ENCODE measurements around the gene SP6.

The SP6 gene

GRCh38 chr17:47889734-47890529 lies 39.0 kb upstream of the SP6 start:
- H3K4me1 ChIP-seq (ENCODE audit: insufficient read depth, low read length) = peaks cover 10% of the 10 kb centered on the region

GRCh38 chr17:47888293-47888692 lies 37.3 kb upstream of the SP6 start:
- no peak overlapping the region for H3K27ac ChIP-seq (ENCODE audit: low read length)
- no peak overlapping the region; the same call in 1 of the 2 replicates for H3K9ac ChIP-seq (ENCODE audit: low read depth, low read length)

More at GRCh38 chr17:47889734-47890529, 39.0 kb upstream of the SP6 start:
- no peaks in the 10 kb centered on the region for H3K27me3 ChIP-seq (ENCODE audit: insufficient read depth, low read length)
- no peak overlapping the region for H3K27ac ChIP-seq (ENCODE audit: low read length)
- H3K4me3 ChIP-seq (ENCODE audit: low read length) = no peak overlapping the region
- no peak overlapping the region for H3K9ac ChIP-seq (ENCODE audit: low read depth, low read length)
- H3K9me3 ChIP-seq (ENCODE audit: insufficient read depth, low read depth, low read length) = no peaks in the 10 kb centered on the region
- no peaks in the 10 kb centered on the region for H3K36me3 ChIP-seq (ENCODE audit: insufficient read depth, low read depth, low read length)

GRCh38 chr17:47884905-47885730 lies 34.2 kb upstream of the SP6 start:
- H3K36me3 ChIP-seq (ENCODE audit: insufficient read depth, low read depth, low read length) = no peaks in the 10 kb centered on the region
- H3K4me1 ChIP-seq (ENCODE audit: insufficient read depth, low read length) = peaks cover 10% of the 10 kb centered on the region
- H3K4me3 ChIP-seq (ENCODE audit: low read length) = no peak overlapping the region
- no peaks in the 10 kb centered on the region; the same call in 1 of the 2 replicates for H3K27me3 ChIP-seq (ENCODE audit: insufficient read depth, low read length)
- H3K9me3 ChIP-seq (ENCODE audit: insufficient read depth, low read depth, low read length) = no peaks in the 10 kb centered on the region
- H3K9ac ChIP-seq (ENCODE audit: low read depth, low read length) = no peak overlapping the region
- H3K27ac ChIP-seq (ENCODE audit: low read length) = no peak overlapping the region

More at GRCh38 chr17:47888293-47888692, 37.3 kb upstream of the SP6 start:
- H3K36me3 ChIP-seq (ENCODE audit: insufficient read depth, low read depth, low read length) = no peaks in the 10 kb centered on the region
- no peaks in the 10 kb centered on the region for H3K9me3 ChIP-seq (ENCODE audit: insufficient read depth, low read depth, low read length)
- no peaks in the 10 kb centered on the region for H3K27me3 ChIP-seq (ENCODE audit: insufficient read depth, low read length)
- H3K4me1 ChIP-seq (ENCODE audit: insufficient read depth, low read length) = peaks cover 10% of the 10 kb centered on the region
- H3K4me3 ChIP-seq (ENCODE audit: low read length) = no peak overlapping the region

GRCh38 chr17:47884427-47884740 lies 33.4 kb upstream of the SP6 start:
- no peaks in the 10 kb centered on the region for H3K9me3 ChIP-seq (ENCODE audit: insufficient read depth, low read depth, low read length)

GRCh38 chr17:47883589-47884426 lies 32.8 kb upstream of the SP6 start:
- Histone ChIP-seq H3K4me1 (ENCODE audit: insufficient read depth, low read length) (peaks cover 10% of the 10 kb centered on the region), H3K27me3 (ENCODE audit: insufficient read depth, low read length) (no peaks in the 10 kb centered on the region; the same call in 1 of the 2 replicates), H3K36me3 (ENCODE audit: insufficient read depth, low read depth, low read length) (no peaks in the 10 kb centered on the region), H3K9me3 (ENCODE audit: insufficient read depth, low read depth, low read length) (no peaks in the 10 kb centered on the region), H3K9ac (ENCODE audit: low read depth, low read length) (no peak overlapping the region), H3K27ac (ENCODE audit: low read length) (no peak overlapping the region), H3K4me3 (ENCODE audit: low read length) (no peak overlapping the region)

More at GRCh38 chr17:47884427-47884740, 33.4 kb upstream of the SP6 start:
- Histone ChIP-seq H3K4me3 (ENCODE audit: low read length) (no peak overlapping the region), H3K4me1 (ENCODE audit: insufficient read depth, low read length) (peaks cover 10% of the 10 kb centered on the region), H3K27me3 (ENCODE audit: insufficient read depth, low read length) (no peaks in the 10 kb centered on the region; the same call in 1 of the 2 replicates), H3K9ac (ENCODE audit: low read depth, low read length) (no peak overlapping the region), H3K36me3 (ENCODE audit: insufficient read depth, low read depth, low read length) (no peaks in the 10 kb centered on the region), H3K27ac (ENCODE audit: low read length) (no peak overlapping the region)

- H3K36me3 ChIP-seq (ENCODE audit: insufficient read depth, low read depth, low read length) = no peaks in the 10 kb centered on the region
- no peak overlapping the region for H3K4me3 ChIP-seq (ENCODE audit: low read length)
- no peaks in the 10 kb centered on the region; the same call in 1 of the 2 replicates for H3K27me3 ChIP-seq (ENCODE audit: insufficient read depth, low read length)
- peaks cover 10% of the 10 kb centered on the region for H3K4me1 ChIP-seq (ENCODE audit: insufficient read depth, low read length)
- no peaks in the 10 kb centered on the region for H3K9me3 ChIP-seq (ENCODE audit: insufficient read depth, low read depth, low read length)
- no peak overlapping the region for H3K9ac ChIP-seq (ENCODE audit: low read depth, low read length)
- no peak overlapping the region for H3K27ac ChIP-seq (ENCODE audit: low read length)
These were observed 32.0 kb upstream of the SP6 start for GRCh38 chr17:47882695-47883588.

- H3K4me1 ChIP-seq (ENCODE audit: insufficient read depth, low read length) = peaks cover 10% of the 10 kb centered on the region
- no peaks in the 10 kb centered on the region for H3K9me3 ChIP-seq (ENCODE audit: insufficient read depth, low read depth, low read length)
- no peak overlapping the region for H3K9ac ChIP-seq (ENCODE audit: low read depth, low read length)
- no peaks in the 10 kb centered on the region for H3K36me3 ChIP-seq (ENCODE audit: insufficient read depth, low read depth, low read length)
- no peaks in the 10 kb centered on the region; the same call in 1 of the 2 replicates for H3K27me3 ChIP-seq (ENCODE audit: insufficient read depth, low read length)
- H3K27ac ChIP-seq (ENCODE audit: low read length) = no peak overlapping the region
- no peak overlapping the region for H3K4me3 ChIP-seq (ENCODE audit: low read length)
These were observed 31.3 kb upstream of the SP6 start for GRCh38 chr17:47882247-47882646.

GRCh38 chr17:47879776-47880454 lies 29.0 kb upstream of the SP6 start:
- H3K36me3 ChIP-seq (ENCODE audit: insufficient read depth, low read depth, low read length) = no peaks in the 10 kb centered on the region
- no peak overlapping the region for H3K9ac ChIP-seq (ENCODE audit: low read depth, low read length)
- peaks cover 7% of the 10 kb centered on the region for H3K27me3 ChIP-seq (ENCODE audit: insufficient read depth, low read length)
- H3K4me3 ChIP-seq (ENCODE audit: low read length) = no peak overlapping the region
- H3K27ac ChIP-seq (ENCODE audit: low read length) = no peak overlapping the region
- peaks cover 3% of the 10 kb centered on the region for H3K4me1 ChIP-seq (ENCODE audit: insufficient read depth, low read length)
- no peaks in the 10 kb centered on the region for H3K9me3 ChIP-seq (ENCODE audit: insufficient read depth, low read depth, low read length)

GRCh38 chr17:47879028-47879585 lies 28.1 kb upstream of the SP6 start:
- Histone ChIP-seq H3K27me3 (ENCODE audit: insufficient read depth, low read length) (peaks cover 15% of the 10 kb centered on the region), H3K4me3 (ENCODE audit: low read length) (no peak overlapping the region), H3K9ac (ENCODE audit: low read depth, low read length) (no peak overlapping the region), H3K4me1 (ENCODE audit: insufficient read depth, low read length) (no peaks in the 10 kb centered on the region; the same call in 1 of the 2 replicates), H3K36me3 (ENCODE audit: insufficient read depth, low read depth, low read length) (no peaks in the 10 kb centered on the region), H3K9me3 (ENCODE audit: insufficient read depth, low read depth, low read length) (no peaks in the 10 kb centered on the region), H3K27ac (ENCODE audit: low read length) (no peak overlapping the region)

Data from iPS-20b (cell line).